Activated CD8-positive, alpha-beta memory T cell treated with anti-CD3 and anti-CD28 coated beads for 4 hours (primary cell): Measurements from ENCODE around the gene TMEM209.

ENCODE experiments used
- DNase-seq, 2 donors: peaks; one replicate each; pipeline ENCODE4 v3.0.0-alpha.2; 2020; ENCODE audit warnings: low read depth in 2 of 2

Gene TMEM209

GRCh38 chr7:130143986-130144311 lies 61.3 kb downstream of the TMEM209 start:
- DNase-seq, result no peak

- no peak for DNase-seq
Measured at GRCh38 chr7:130143334-130143732, 61.9 kb downstream of the TMEM209 start.

GRCh38 chr7:130142654-130143333 lies 62.4 kb downstream of the TMEM209 start:
- no peak for DNase-seq

- no peak for DNase-seq
Measured at GRCh38 chr7:130141884-130142653, 63.1 kb downstream of the TMEM209 start.

GRCh38 chr7:130141161-130141883 lies 63.9 kb downstream of the TMEM209 start:
- DNase-seq, result no peak

GRCh38 chr7:130140551-130141160 lies 64.5 kb downstream of the TMEM209 start:
- no peak for DNase-seq

GRCh38 chr7:130139193-130139960 lies 65.8 kb downstream of the TMEM209 start:
- DNase-seq, result no peak

GRCh38 chr7:130137207-130137606 lies 68.0 kb downstream of the TMEM209 start:
- DNase-seq, result no peak

- no peak for DNase-seq
Measured at GRCh38 chr7:130136579-130137167, 68.5 kb downstream of the TMEM209 start.

- no peak for DNase-seq
Measured at GRCh38 chr7:130135208-130136205, 69.7 kb downstream of the TMEM209 start.

- no peak for DNase-seq
Measured at GRCh38 chr7:130134726-130135125, 70.5 kb downstream of the TMEM209 start.

GRCh38 chr7:130134106-130134636 lies 71.0 kb downstream of the TMEM209 start:
- DNase-seq, result no peak

GRCh38 chr7:130133029-130133782 lies 72.0 kb downstream of the TMEM209 start:
- no peak for DNase-seq

- no peak for DNase-seq
Measured at GRCh38 chr7:130131964-130132875, 73.0 kb downstream of the TMEM209 start.

- DNase-seq, result no peak
Measured at GRCh38 chr7:130131191-130131834, 73.9 kb downstream of the TMEM209 start.

- DNase-seq, result no peak
Measured at GRCh38 chr7:130129011-130129411, 76.2 kb downstream of the TMEM209 start.

- no peak for DNase-seq
Measured at GRCh38 chr7:130127821-130128317, 77.3 kb downstream of the TMEM209 start.
